DOHH2 (cell line): ENCODE data around the gene KL.

Experiments used
- H3F3A ChIP-seq: fragments of 200-600 bp; sonication (generic), shearing (Covaris generic); 2 replicates; pipeline ENCODE4 v1.6.0; 2016; ENCODE audit warnings: antibody characterized with exemption, mild to moderate bottlenecking; ENCODE audit not compliant: control insufficient read depth, insufficient read depth
- H3K27ac ChIP-seq: fragments of 200-600 bp; sonication (generic); 2 replicates; pipeline ENCODE4 v1.5.1; 2014; ENCODE audit warnings: low read depth, mild to moderate bottlenecking, low read length, moderate library complexity
- H3K27me3 ChIP-seq: fragments of 200-600 bp; sonication (generic); 2 replicates; pipeline ENCODE4 v1.6.1; 2014; ENCODE audit warnings: mild to moderate bottlenecking, low read length, mixed read lengths; ENCODE audit not compliant: control insufficient read depth
- H3K36me3 ChIP-seq: fragments of 200-600 bp; sonication (generic); 2 replicates; pipeline ENCODE4 v1.6.1; 2014; ENCODE audit warnings: mild to moderate bottlenecking, low read length, moderate library complexity, mixed read lengths; ENCODE audit not compliant: control insufficient read depth
- H3K4me1 ChIP-seq: fragments of 200-600 bp; sonication (generic); 2 replicates; pipeline ENCODE4 v1.6.1; 2014; ENCODE audit warnings: mild to moderate bottlenecking, low read length, mixed read lengths; ENCODE audit not compliant: control insufficient read depth
- H3K4me2 ChIP-seq: fragments of 200-600 bp; sonication (generic); 2 replicates; pipeline ENCODE4 v1.6.0; 2014; ENCODE audit warnings: mild to moderate bottlenecking, low read length, moderate library complexity
- H3K4me3 ChIP-seq: fragments of 200-600 bp; sonication (generic); 2 replicates; pipeline ENCODE4 v1.5.1; 2014; ENCODE audit warnings: mild to moderate bottlenecking, low read length, mixed read lengths
- H3K79me2 ChIP-seq: fragments of 200-600 bp; sonication (generic); 2 replicates; pipeline ENCODE4 v1.6.1; 2014; ENCODE audit warnings: mild to moderate bottlenecking, low read length, mixed read lengths; ENCODE audit not compliant: control insufficient read depth
- H3K9me2 ChIP-seq: fragments of 200-600 bp; sonication (generic); replicated peaks from 2 replicates; pipeline ENCODE4 v1.6.1; 2014; ENCODE audit warnings: mild to moderate bottlenecking, low read length, mixed read lengths; ENCODE audit not compliant: control insufficient read depth
- H3K9me3 ChIP-seq: fragments of 200-600 bp; sonication (generic); 2 replicates; pipeline ENCODE4 v1.6.1; 2014; ENCODE audit warnings: antibody characterized with exemption, low read length, mixed read lengths; ENCODE audit not compliant: control insufficient read depth, insufficient read depth
- H4K20me1 ChIP-seq: fragments of 200-600 bp; sonication (generic); 2 replicates; pipeline ENCODE4 v1.6.0; 2014; ENCODE audit warnings: low read depth, mild to moderate bottlenecking, antibody characterized with exemption, low read length, moderate library complexity; ENCODE audit not compliant: control insufficient read depth, insufficient read depth
- EZH2phosphoT487 ChIP-seq: fragments of 200-600 bp; sonication (generic); IDR thresholded peaks from 2 replicates; pipeline ENCODE4 v1.6.1; 2017; ENCODE audit warnings: borderline replicate concordance, mild to moderate bottlenecking, antibody characterized with exemption, low read length, moderate library complexity, mixed read lengths
- TF ChIP-seq, protein P1 (sequence below): fragments of 200-600 bp; sonication (generic); IDR thresholded peaks from one replicate; pipeline ENCODE4 v1.5.1; 2014; ENCODE audit warnings: antibody characterized with exemption, mild to moderate bottlenecking, low read depth, low read length; ENCODE audit not compliant: poor library complexity, severe bottlenecking

The KL gene

DNA sequence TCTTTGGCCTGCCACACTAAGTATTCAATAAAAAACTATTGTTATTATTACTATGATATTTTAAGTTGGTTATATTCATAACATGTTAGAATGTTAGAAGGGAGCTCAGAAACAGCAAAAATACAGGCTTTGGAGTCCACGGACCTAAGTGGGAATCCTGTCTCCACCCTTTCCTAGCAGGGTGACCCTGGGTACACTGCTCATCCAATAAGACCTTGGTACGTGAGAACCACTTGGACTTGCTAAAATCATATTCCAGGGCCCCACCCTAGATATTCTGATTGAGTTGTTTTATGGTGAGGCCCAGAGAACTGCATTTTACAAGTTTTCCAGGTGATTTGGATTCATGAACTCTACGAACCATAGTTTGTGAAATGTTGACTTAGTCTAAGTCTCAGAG lies 47.4 kb upstream of the KL start:
- no peak for TF ChIP-seq EZH2phosphoT487
- TF ChIP-seq, protein P1, sequence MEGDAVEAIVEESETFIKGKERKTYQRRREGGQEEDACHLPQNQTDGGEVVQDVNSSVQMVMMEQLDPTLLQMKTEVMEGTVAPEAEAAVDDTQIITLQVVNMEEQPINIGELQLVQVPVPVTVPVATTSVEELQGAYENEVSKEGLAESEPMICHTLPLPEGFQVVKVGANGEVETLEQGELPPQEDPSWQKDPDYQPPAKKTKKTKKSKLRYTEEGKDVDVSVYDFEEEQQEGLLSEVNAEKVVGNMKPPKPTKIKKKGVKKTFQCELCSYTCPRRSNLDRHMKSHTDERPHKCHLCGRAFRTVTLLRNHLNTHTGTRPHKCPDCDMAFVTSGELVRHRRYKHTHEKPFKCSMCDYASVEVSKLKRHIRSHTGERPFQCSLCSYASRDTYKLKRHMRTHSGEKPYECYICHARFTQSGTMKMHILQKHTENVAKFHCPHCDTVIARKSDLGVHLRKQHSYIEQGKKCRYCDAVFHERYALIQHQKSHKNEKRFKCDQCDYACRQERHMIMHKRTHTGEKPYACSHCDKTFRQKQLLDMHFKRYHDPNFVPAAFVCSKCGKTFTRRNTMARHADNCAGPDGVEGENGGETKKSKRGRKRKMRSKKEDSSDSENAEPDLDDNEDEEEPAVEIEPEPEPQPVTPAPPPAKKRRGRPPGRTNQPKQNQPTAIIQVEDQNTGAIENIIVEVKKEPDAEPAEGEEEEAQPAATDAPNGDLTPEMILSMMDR: no peak
- no peaks in the 10 kb centered on the region for H3K79me2 ChIP-seq
- no peak overlapping the region for H3K4me3 ChIP-seq
- no peaks in the 10 kb centered on the region for H3F3A ChIP-seq
- H3K9me2 ChIP-seq: no peaks in the 10 kb centered on the region
- H3K27me3 ChIP-seq: no peaks in the 10 kb centered on the region
- H3K9me3 ChIP-seq: no peaks in the 10 kb centered on the region
- no peaks in the 10 kb centered on the region for H4K20me1 ChIP-seq
- no peak overlapping the region for H3K4me2 ChIP-seq
- no peaks in the 10 kb centered on the region for H3K4me1 ChIP-seq
- H3K27ac ChIP-seq: no peak overlapping the region
- no peaks in the 10 kb centered on the region for H3K36me3 ChIP-seq

DNA sequence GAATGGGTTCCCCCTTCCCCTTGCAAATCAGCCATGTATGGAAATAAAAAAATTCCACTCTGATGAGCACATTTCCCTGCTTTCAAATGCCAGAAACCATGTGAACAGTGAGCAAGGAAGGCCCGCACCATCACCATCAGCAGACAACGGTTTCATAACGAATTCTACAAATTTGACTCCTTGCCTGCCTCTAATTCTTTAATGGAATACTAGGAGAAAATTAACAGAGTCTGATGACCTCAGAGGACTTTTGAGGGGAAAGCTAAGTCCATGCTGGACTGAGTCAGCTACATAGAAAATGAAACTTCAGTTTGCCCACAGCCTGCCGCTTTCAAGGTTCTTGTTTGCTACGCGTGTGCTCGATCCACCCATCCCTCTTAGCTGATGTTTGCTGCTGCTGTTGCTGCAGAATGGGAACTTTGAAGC lies 46.7 kb upstream of the KL start:
- H3K27me3 ChIP-seq: no peaks in the 10 kb centered on the region
- TF ChIP-seq, protein P1: no peak
- no peak for TF ChIP-seq EZH2phosphoT487
- H3K4me2 ChIP-seq: no peak overlapping the region
- no peak overlapping the region for H3K4me3 ChIP-seq
- no peaks in the 10 kb centered on the region for H3F3A ChIP-seq
- no peaks in the 10 kb centered on the region for H3K4me1 ChIP-seq
- no peak overlapping the region for H3K27ac ChIP-seq
- H3K79me2 ChIP-seq: no peaks in the 10 kb centered on the region
- no peaks in the 10 kb centered on the region for H3K9me2 ChIP-seq
- no peaks in the 10 kb centered on the region for H3K36me3 ChIP-seq
- H4K20me1 ChIP-seq: no peaks in the 10 kb centered on the region
- H3K9me3 ChIP-seq: no peaks in the 10 kb centered on the region

DNA sequence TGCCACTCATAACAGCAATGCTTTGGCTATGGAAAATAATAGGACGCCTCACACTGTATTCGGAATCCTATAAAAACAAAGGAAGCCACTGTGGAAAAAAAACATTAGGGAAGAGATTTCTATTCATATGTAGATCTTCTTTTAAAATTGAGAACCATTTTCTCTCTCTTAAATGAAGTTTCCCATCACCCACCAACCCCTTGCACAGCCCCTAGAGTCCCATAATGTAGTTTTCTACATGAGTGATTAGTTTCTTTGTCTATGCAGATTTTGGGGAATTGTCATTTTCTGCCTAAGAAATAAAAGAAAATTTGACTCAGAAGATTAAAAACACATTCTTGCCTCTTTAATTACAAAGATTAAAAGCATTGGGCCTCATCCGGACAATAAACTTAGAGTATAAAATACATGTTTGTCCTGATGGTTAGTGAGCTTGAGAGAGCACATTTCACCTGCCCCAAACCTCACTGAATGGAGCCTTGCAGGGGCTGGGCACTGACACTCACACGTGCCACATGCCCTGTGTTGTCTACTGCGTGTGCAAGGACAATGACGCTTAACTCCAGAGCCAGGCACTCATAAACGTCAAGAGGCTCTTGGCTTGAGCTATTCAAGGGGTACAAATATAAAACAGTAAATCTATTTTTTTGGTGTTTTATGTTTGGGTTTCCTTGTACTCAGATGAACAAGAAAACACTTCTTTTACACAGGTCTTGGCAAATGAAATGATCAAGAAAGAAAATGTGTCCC lies 40.0 kb upstream of the KL start:
- Histone ChIP-seq H3K36me3 (no peaks in the 10 kb centered on the region), H3K4me2 (no peak overlapping the region), H3F3A (no peaks in the 10 kb centered on the region), H3K4me1 (no peaks in the 10 kb centered on the region), H3K9me3 (no peaks in the 10 kb centered on the region), H3K9me2 (no peaks in the 10 kb centered on the region), H3K79me2 (no peaks in the 10 kb centered on the region), H3K27me3 (no peaks in the 10 kb centered on the region), H4K20me1 (no peaks in the 10 kb centered on the region), H3K4me3 (no peak overlapping the region), H3K27ac (no peak overlapping the region)
- TF ChIP-seq, protein P1: no peak
- no peak for TF ChIP-seq EZH2phosphoT487
